NCI-H187 (cell line): ENCODE data around the gene TUBGCP6.

Source experiments
- DNase-seq, 2 experiments: peaks; one replicate each; lab custom pipeline; 2025; lab: John Stamatoyannopoulos, UW

The TUBGCP6 gene

GRCh38 chr22:50262973-50263617, 18.3 kb upstream of the TUBGCP6 start:
- no peak for DNase-seq

- no peak for DNase-seq
Measured at GRCh38 chr22:50262460-50262911, 17.7 kb upstream of the TUBGCP6 start.

GRCh38 chr22:50261615-50262459, 17.0 kb upstream of the TUBGCP6 start, which contains the start of gene MAPK12:
MAPK12 (minus strand) TSS chr22:50261683; CDS start chr22:50261509, 174 bp downstream.
- no peak for DNase-seq

- DNase-seq: no peak
Measured at GRCh38 chr22:50260801-50261614, 16.2 kb upstream of the TUBGCP6 start.

- no peak for DNase-seq
Measured at GRCh38 chr22:50260434-50260800, 15.6 kb upstream of the TUBGCP6 start.

GRCh38 chr22:50259302-50259701, 14.5 kb upstream of the TUBGCP6 start:
- DNase-seq: no peak

- DNase-seq: no peak
Measured at GRCh38 chr22:50258361-50259292, 13.8 kb upstream of the TUBGCP6 start.

GRCh38 chr22:50257451-50258360, 12.9 kb upstream of the TUBGCP6 start:
- no peak for DNase-seq

GRCh38 chr22:50257041-50257440, 12.2 kb upstream of the TUBGCP6 start:
- no peak for DNase-seq

GRCh38 chr22:50256258-50256862, 11.5 kb upstream of the TUBGCP6 start:
- no peak for DNase-seq

- no peak for DNase-seq
Measured at GRCh38 chr22:50255607-50256006, 10.8 kb upstream of the TUBGCP6 start.

- DNase-seq: no peak
Measured at GRCh38 chr22:50255099-50255498, 10.3 kb upstream of the TUBGCP6 start.

- DNase-seq: no peak
Measured at GRCh38 chr22:50253941-50254340, 9.1 kb upstream of the TUBGCP6 start.

- no peak for DNase-seq
Measured at GRCh38 chr22:50253046-50253915, 8.5 kb upstream of the TUBGCP6 start.

- DNase-seq: no peak
Measured at GRCh38 chr22:50252082-50253045, 7.5 kb upstream of the TUBGCP6 start.

GRCh38 chr22:50251477-50252081, 6.8 kb upstream of the TUBGCP6 start:
- DNase-seq: no peak
